SK-N-MC (cell line): Measurements from ENCODE around the gene P2RY14.

Experiments
- EZH2 ChIP-seq: fragments of 200-600 bp; sonication (generic); IDR thresholded peaks from one replicate; pipeline ENCODE4 v1.6.1; 2017; ENCODE audit warnings: antibody characterized with exemption
- FOXP2 ChIP-seq: optimal IDR thresholded peaks from 2 replicates; pipeline ENCODE3; 2011; ENCODE audit warnings: mild to moderate bottlenecking, moderate library complexity; ENCODE audit not compliant: insufficient read depth; ENCODE audit errors: extremely low read length, control extremely low read depth
- POLR2AphosphoS5 ChIP-seq: IDR thresholded peaks from 2 replicates; pipeline ENCODE4 v1.6.1; 2012; ENCODE audit warnings: mild to moderate bottlenecking, low read depth, low read length, borderline replicate concordance

- TF ChIP-seq EZH2 (no peak), POLR2AphosphoS5 (no peak), FOXP2 (no peak)
Observed at GRCh38 chr3:151213881-151214280, 64.5 kb downstream of the P2RY14 start.
